ENCODE measurements around the gene KLF13. TPM values are rescaled to one million over a fixed set of nuclear protein-coding genes. Genes with fewer than 3 reads are reported as not detected.
A peak's percentile ranks its signal among the peaks of the same experiment; 100 is the strongest.

The KLF13 gene
- total RNA-seq, 4 donors from 2014 or later = 49.7 to 67.5 (median 62.3) TPM

- ATAC-seq (ENCODE audit: low FRiP score) (no peak), DNase-seq (ENCODE audit: low spot score) (no peak)
- no peak for TF ChIP-seq CTCF (IDR thresholded peaks at IDR 0.05)
Observed at GRCh38 chr15:31367021-31367729, 40.5 kb downstream of the KLF13 start.

DNA sequence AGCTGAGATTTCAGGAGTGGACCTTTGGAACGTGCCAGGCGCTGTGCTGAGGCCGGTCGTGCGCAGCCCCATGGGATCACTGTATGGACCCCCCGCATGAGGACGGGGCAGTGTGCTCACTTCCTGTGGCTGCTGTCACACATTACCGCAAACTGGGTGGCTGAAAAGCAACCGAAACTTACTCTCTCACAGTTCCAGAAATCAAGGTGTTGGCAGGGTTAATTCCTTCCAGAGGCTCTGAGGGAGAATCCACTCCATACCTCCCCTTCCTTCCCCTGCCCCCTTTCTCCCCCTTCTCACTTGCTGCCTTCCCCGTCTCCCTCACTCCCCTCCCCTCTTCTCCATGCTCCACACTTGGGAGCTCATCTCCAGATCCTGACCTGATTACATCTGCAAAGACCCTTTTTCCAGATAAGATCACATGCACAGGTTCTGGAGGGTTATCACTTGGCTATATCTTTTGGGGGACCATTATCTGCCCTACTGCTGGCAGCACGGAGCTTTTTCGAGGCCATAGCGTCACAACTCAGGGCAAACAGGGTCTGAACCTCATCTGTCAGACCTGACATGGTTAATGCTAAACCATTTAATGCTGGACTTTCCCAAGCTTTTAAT is 41.2 kb downstream of the KLF13 start:
- DNase-seq (ENCODE audit: low spot score) (no peak), ATAC-seq (ENCODE audit: low FRiP score) (no peak)
- no peak for TF ChIP-seq CTCF (IDR thresholded peaks at IDR 0.05)

DNA sequence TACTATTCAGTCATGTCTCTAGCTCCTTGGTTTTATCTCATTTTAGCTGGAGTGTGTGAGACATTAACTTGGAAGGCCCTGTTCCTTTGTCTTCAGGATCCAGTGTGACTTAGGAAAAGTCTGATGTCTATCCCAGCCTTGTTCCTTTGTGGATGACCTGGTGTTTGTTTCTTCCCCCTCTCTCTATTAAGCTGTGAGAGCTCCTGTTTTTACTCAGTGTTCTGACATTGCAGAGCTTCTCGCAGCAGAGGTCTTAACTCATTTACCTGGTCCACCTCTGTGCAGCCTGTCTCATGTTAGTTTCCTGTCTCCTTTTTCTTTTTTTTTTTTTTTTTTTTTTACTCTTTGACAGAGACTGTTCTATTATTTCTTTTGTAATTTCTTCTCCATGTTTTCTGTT is 43.1 kb downstream of the KLF13 start:
- ATAC-seq (ENCODE audit: low FRiP score) (no peak), DNase-seq (ENCODE audit: low spot score) (no peak)
- no peak for TF ChIP-seq CTCF (IDR thresholded peaks at IDR 0.05)

GRCh38 chr15:31371520-31372240 is 45.0 kb downstream of the KLF13 start:
- no peak for TF ChIP-seq CTCF (IDR thresholded peaks at IDR 0.05)
- DNase-seq (ENCODE audit: low spot score) (no peak), ATAC-seq (ENCODE audit: low FRiP score) (no peak)

GRCh38 chr15:31372635-31373091 is 46.0 kb downstream of the KLF13 start:
- no peak for TF ChIP-seq CTCF (IDR thresholded peaks at IDR 0.05)
- no peak for DNase-seq (ENCODE audit: low spot score)

GRCh38 chr15:31373096-31373865 is 46.6 kb downstream of the KLF13 start:
- DNase-seq (ENCODE audit: low spot score) = no peak
- no peak for TF ChIP-seq CTCF (IDR thresholded peaks at IDR 0.05)
- ATAC-seq (ENCODE audit: low FRiP score) = no peak

More at GRCh38 chr15:31372635-31373091, 46.0 kb downstream of the KLF13 start:
- peak; percentile 28 for ATAC-seq (ENCODE audit: low FRiP score)
